RWPE1 (cell line): Measurements from ENCODE around the gene G2E3.

Experiments used
- CTCF ChIA-PET: fragments of 350-600 bp; sonication (Branson Sonifier 250); formaldehyde crosslinking; extraction: SDS; loops from one replicate; lab custom pipeline; 2021; lab: Yijun Ruan, JAX
- POLR2A ChIA-PET: fragments of 400-600 bp; formaldehyde crosslinking; extraction: SDS; loops from one replicate; lab custom pipeline; 2020; ENCODE audit warnings: antibody characterized with exemption; ENCODE audit not compliant: low non-redundant PET; lab: Yijun Ruan, JAX
- DNase-seq: peaks from one replicate; pipeline ENCODE4 v3.0.0; 2012; ENCODE audit warnings: low spot score
- H3K27ac ChIP-seq: fragments of 450-650 bp; 2 replicates; pipeline ENCODE4 v1.5.1; 2017
- CTCF ChIP-seq: fragments of 450-650 bp; conservative IDR thresholded peaks from 2 replicates; pipeline ENCODE4 v1.5.1; 2017; ENCODE audit warnings: low read depth, mild to moderate bottlenecking

G2E3 gene

GRCh38 chr14:30655124-30655523 is 96.2 kb downstream of the G2E3 start:
- TF ChIP-seq CTCF, result no peak
- ChIA-PET CTCF (interaction anchor here (0.6 kb wide), 1 partner anchor 784 kb away, joined by 4 read pairs; no protein-coding TSS in a partner anchor), POLR2A (no interaction called here)
- DNase-seq, result no peak
- no peak overlapping the region for H3K27ac ChIP-seq

- ChIA-PET POLR2A (no interaction called here), CTCF (no interaction called here)
- TF ChIP-seq CTCF, result no peak
- no peak for DNase-seq
- no peak overlapping the region for H3K27ac ChIP-seq
These were observed 96.7 kb downstream of the G2E3 start for GRCh38 chr14:30655658-30656057.

GRCh38 chr14:30656190-30656632 is 97.3 kb downstream of the G2E3 start:
- DNase-seq, result peak; percentile 34
- no peak overlapping the region for H3K27ac ChIP-seq
- TF ChIP-seq CTCF, result peak; percentile 78
- CTCF ChIA-PET, result interaction anchor here (0.6 to 0.7 kb wide), 3 partner anchors 112 to 1303 kb away, joined by 3 to 4 read pairs (median 3); no protein-coding TSS in a partner anchor
- POLR2A ChIA-PET, result no interaction called here

GRCh38 chr14:30657050-30657449 is 98.1 kb downstream of the G2E3 start:
- ChIA-PET CTCF (interaction anchor here (0.6 to 0.7 kb wide), 4 partner anchors 25 to 1302 kb away, joined by 3 to 7 read pairs (median 3); no protein-coding TSS in a partner anchor), POLR2A (no interaction called here)
- no peak overlapping the region for H3K27ac ChIP-seq
- TF ChIP-seq CTCF, result no peak
- no peak for DNase-seq

- ChIA-PET CTCF (interaction anchor here (0.7 kb wide), 2 partner anchors 441 to 510 kb away, joined by 4 to 7 read pairs; no protein-coding TSS in a partner anchor), POLR2A (no interaction called here)
- TF ChIP-seq CTCF, result peak; percentile 45
- no peak overlapping the region for H3K27ac ChIP-seq
- DNase-seq, result no peak
These were observed 98.7 kb downstream of the G2E3 start for GRCh38 chr14:30657606-30658163.

GRCh38 chr14:30658645-30659044 is 99.7 kb downstream of the G2E3 start:
- TF ChIP-seq CTCF, result no peak
- no peak overlapping the region for H3K27ac ChIP-seq
- CTCF ChIA-PET, result no interaction called here
- DNase-seq, result no peak
- POLR2A ChIA-PET, result no interaction called here
